Loucy (cell line): ENCODE results near the gene NRXN3.

ENCODE experiments used
- H2AFZ ChIP-seq: fragments of 200-600 bp; sonication (generic); 2 replicates; pipeline ENCODE4 v1.6.0; 2016; ENCODE audit warnings: antibody characterized with exemption, mild to moderate bottlenecking, low read length, moderate library complexity
- H3F3A ChIP-seq: fragments of 200-600 bp; 2 replicates; pipeline ENCODE4 v1.6.0; 2016; ENCODE audit warnings: antibody characterized with exemption, low read depth, mild to moderate bottlenecking
- H3K27me3 ChIP-seq: fragments of 200-600 bp; sonication (generic); 2 replicates; pipeline ENCODE4 v1.6.1; 2014; ENCODE audit warnings: low read length, mild to moderate bottlenecking; ENCODE audit not compliant: insufficient read depth, poor library complexity, severe bottlenecking
- H3K36me3 ChIP-seq: fragments of 200-600 bp; sonication (generic); 2 replicates; pipeline ENCODE4 v1.6.1; 2016; ENCODE audit warnings: low read length; ENCODE audit not compliant: insufficient read depth
- H3K4me1 ChIP-seq: fragments of 200-600 bp; sonication (generic); 2 replicates; pipeline ENCODE4 v1.5.1; 2014; ENCODE audit warnings: low read length, mild to moderate bottlenecking; ENCODE audit not compliant: insufficient read depth, poor library complexity, severe bottlenecking
- H3K4me2 ChIP-seq: fragments of 200-600 bp; sonication (generic); 2 replicates; pipeline ENCODE4 v1.6.0; 2014; ENCODE audit warnings: antibody characterized with exemption, low read length, low read depth, mild to moderate bottlenecking; ENCODE audit not compliant: poor library complexity, severe bottlenecking
- H3K4me3 ChIP-seq: fragments of 200-600 bp; sonication (generic); 2 replicates; pipeline ENCODE4 v1.5.1; 2014; ENCODE audit warnings: low read length, mild to moderate bottlenecking, mixed read lengths; ENCODE audit not compliant: poor library complexity, severe bottlenecking
- H3K79me2 ChIP-seq: fragments of 200-600 bp; sonication (generic); 2 replicates; pipeline ENCODE4 v1.6.1; 2014; ENCODE audit warnings: low read length; ENCODE audit not compliant: insufficient read depth
- H3K9ac ChIP-seq: fragments of 200-600 bp; sonication (generic); 2 replicates; pipeline ENCODE4 v1.6.0; 2014; ENCODE audit warnings: mild to moderate bottlenecking, low read depth, low read length, moderate library complexity; ENCODE audit not compliant: poor library complexity, severe bottlenecking
- H3K9me2 ChIP-seq: fragments of 200-600 bp; sonication (generic); replicated peaks from 2 replicates; pipeline ENCODE4 v1.6.1; 2016; ENCODE audit warnings: low read depth, low read length, mixed read lengths
- H3K9me3 ChIP-seq: fragments of 200-600 bp; sonication (generic); 2 replicates; pipeline ENCODE4 v1.6.1; 2014; ENCODE audit warnings: mild to moderate bottlenecking, antibody characterized with exemption, low read length, low read depth; ENCODE audit not compliant: insufficient read depth
- H4K20me1 ChIP-seq: fragments of 200-600 bp; sonication (generic); 2 replicates; pipeline ENCODE4 v1.6.0; 2014; ENCODE audit warnings: antibody characterized with exemption, low read length, mild to moderate bottlenecking; ENCODE audit not compliant: insufficient read depth, poor library complexity, severe bottlenecking
- CTCF ChIP-seq: fragments of 200-600 bp; sonication (generic); conservative IDR thresholded peaks from 2 replicates; pipeline ENCODE4 v1.5.1; 2014; ENCODE audit warnings: mild to moderate bottlenecking, antibody characterized with exemption, low read length
- EZH2phosphoT487 ChIP-seq: fragments of 200-600 bp; IDR thresholded peaks from 2 replicates; pipeline ENCODE4 v1.6.1; 2018; ENCODE audit warnings: antibody characterized with exemption, mild to moderate bottlenecking, moderate library complexity, borderline replicate concordance

Gene NRXN3

GRCh38 chr14:78488938-78489337 is 318.8 kb downstream of the NRXN3 start:
- Histone ChIP-seq H3K27me3 (no peaks in the 10 kb centered on the region), H2AFZ (no peak overlapping the region), H3K4me2 (no peak overlapping the region), H3F3A (no peaks in the 10 kb centered on the region), H3K36me3 (no peaks in the 10 kb centered on the region), H3K9me2 (no peaks in the 10 kb centered on the region), H3K9me3 (no peaks in the 10 kb centered on the region), H3K4me1 (no peaks in the 10 kb centered on the region), H3K9ac (no peak overlapping the region), H4K20me1 (no peaks in the 10 kb centered on the region), H3K79me2 (no peaks in the 10 kb centered on the region), H3K4me3 (no peak overlapping the region)
- TF ChIP-seq CTCF (no peak), EZH2phosphoT487 (no peak)

DNA sequence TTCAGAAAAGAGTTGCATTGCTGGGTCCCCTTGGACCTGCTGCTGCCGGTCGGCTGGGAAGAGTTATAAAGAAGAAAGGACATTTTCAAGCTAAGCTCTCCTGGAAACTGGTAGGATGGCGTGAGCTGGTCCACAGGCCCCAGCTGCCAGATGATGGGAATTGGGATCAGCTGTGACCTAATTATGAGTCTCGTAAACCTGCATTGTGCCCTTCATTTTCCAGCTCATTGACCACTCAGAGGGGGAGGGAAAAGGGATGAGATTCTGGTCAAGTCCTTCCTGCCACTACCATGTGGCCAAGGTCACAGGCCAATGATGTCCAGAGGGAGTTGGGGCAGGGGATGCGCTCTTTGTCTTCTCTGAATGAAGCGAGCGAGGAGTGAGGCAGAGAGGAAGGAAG is 320.9 kb downstream of the NRXN3 start:
- Histone ChIP-seq H3K9ac (no peak overlapping the region), H3K79me2 (no peaks in the 10 kb centered on the region), H3K27me3 (no peaks in the 10 kb centered on the region), H3F3A (no peaks in the 10 kb centered on the region), H3K4me3 (no peak overlapping the region), H3K4me1 (no peaks in the 10 kb centered on the region), H3K4me2 (no peak overlapping the region), H3K9me3 (no peaks in the 10 kb centered on the region; the same call in 1 of the 2 replicates), H3K9me2 (no peaks in the 10 kb centered on the region; the same call in 1 of the 2 replicates), H2AFZ (no peak overlapping the region), H3K36me3 (no peaks in the 10 kb centered on the region), H4K20me1 (no peaks in the 10 kb centered on the region)
- TF ChIP-seq CTCF: no peak

- Histone ChIP-seq H3K4me2 (no peak overlapping the region), H3K79me2 (no peaks in the 10 kb centered on the region), H3K36me3 (no peaks in the 10 kb centered on the region), H3K9me2 (no peaks in the 10 kb centered on the region; the same call in 1 of the 2 replicates), H3K4me3 (no peak overlapping the region), H3K9ac (no peak overlapping the region), H3K9me3 (no peaks in the 10 kb centered on the region; the same call in 1 of the 2 replicates), H2AFZ (no peak overlapping the region), H3K27me3 (no peaks in the 10 kb centered on the region), H3K4me1 (no peaks in the 10 kb centered on the region), H4K20me1 (no peaks in the 10 kb centered on the region), H3F3A (no peaks in the 10 kb centered on the region)
- no peak for TF ChIP-seq EZH2phosphoT487
- TF ChIP-seq CTCF: no peak
Observed at GRCh38 chr14:78498062-78498595, 328.0 kb downstream of the NRXN3 start.
